Hematopoietic multipotent progenitor cell treated with erythropoietin and hydrocortisone succinate and interleukin-3 and kit ligand, for 17 days (in vitro differentiated cells): ENCODE measurements around the gene CDH23.

Experiments used
- DNase-seq: peaks from one replicate; pipeline ENCODE4 v3.0.0-alpha.2; 2015; ENCODE audit warnings: low spot score

The CDH23 gene

DNA sequence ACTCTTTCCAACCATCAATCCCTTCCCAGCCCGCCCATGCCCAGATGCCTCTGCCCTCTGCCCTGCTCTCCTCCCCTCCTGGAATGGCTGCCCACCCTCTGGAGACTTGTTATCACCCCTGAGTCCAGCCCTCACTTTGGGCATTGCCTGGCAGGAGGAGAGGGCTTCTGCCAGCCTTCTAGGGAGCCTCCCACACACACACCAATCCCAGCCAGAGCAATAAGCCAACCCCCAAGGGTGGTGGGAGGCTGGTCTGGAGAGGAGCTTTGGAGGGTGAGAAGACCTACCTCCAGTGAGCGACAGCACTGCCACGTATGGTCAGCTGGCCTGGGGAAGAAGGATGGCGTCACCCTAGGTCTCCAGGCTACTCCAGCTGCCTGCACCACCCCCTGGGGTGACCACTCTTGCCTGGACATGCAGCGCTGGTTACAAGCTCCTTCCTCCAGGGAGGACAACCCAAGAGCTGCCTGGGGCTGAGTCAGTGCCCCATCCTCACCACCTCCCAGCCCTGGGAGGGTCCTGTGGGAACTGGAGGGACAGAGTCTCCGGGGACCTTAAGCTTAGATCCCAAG is 314.4 kb downstream of the CDH23 start:
- no peak for DNase-seq

DNA sequence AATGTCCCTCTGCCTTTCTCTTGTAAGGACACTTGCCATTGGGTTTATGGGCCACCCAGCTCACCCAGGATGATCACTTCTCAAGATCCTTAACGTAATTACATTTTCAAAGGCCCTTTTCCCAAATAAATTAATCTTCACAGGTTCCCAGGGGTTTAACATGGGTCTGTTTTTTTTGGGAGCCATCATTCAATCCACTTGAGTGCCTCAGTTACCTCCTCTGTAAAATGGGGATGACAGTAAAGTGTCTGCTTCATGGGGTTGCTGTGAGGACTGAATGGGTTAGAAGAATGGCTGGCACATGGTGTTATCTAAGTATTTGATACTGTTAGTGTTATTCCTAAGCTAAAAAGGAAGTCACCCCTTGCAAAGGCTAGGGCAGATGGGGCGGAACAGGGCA is 315.4 kb downstream of the CDH23 start:
- no peak for DNase-seq

DNA sequence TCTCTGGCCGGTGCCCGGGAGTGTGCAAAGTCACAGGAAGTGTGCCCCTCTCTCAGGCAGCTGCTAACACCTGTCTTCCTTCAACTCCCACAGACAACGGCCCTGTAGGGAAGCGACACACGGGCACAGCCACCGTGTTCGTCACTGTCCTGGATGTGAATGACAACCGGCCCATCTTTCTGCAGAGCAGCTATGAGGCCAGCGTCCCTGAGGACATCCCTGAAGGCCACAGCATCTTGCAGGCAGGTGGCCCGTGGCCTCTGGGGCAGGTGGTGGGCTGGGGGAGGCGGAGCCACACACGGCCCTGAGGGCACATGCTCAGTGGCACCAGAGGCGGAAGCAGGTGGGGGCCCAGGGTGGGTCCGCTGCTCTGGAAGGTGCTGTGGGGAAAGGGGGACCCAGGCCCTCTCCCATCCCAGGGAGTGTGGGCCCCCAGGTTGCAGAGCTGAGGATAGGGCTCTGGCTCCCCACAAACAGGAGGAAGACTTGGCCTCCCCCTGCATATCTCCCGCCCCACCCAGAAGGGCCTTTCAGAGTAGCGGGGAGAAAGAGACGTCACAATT is 315.9 kb downstream of the CDH23 start:
- no peak for DNase-seq

GRCh38 chr10:71713135-71714030 is 316.7 kb downstream of the CDH23 start:
- peak; percentile 15 for DNase-seq

DNA sequence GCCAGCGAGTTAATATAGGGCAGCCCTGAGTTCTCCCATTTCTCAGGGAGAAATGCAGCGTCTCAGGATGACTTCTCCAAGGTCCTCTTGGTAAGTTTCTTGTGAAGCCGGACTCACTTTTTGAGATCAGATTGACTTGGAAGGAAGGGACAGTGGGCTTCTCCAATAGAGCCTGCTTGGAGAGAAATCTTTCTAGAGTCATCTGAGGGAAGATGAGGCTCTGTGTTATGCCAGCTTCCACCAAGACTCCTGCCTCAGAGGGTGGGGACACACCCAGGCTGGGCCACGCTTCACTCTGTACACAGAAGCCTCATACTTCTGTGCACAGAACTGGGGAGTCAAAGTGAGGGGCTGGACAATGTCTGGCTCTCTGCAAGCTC is 317.3 kb downstream of the CDH23 start:
- peak; percentile 31 for DNase-seq

GRCh38 chr10:71714592-71714991 is 317.9 kb downstream of the CDH23 start:
- no peak for DNase-seq

GRCh38 chr10:71715026-71715425 is 318.3 kb downstream of the CDH23 start:
- DNase-seq = no peak

DNA sequence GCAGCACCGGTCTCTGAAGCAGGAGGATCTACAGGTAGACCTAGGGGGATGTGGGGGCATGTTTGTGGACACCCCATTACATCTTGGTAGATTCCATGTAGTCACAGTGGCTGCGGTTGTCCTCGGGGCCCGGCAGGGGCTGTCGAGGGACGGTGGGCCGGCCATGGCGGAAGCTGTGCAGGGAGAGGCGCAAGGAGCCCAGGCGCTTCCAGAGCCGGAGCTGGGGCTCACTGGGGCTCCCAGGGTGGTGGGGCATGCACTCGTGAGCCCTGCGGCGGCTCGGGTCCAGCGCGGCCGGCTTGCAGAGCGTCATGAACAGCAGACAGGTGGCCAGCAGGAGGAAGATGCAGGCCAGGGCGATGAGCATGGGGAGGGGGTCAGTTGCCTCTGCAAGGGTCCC is 319.1 kb downstream of the CDH23 start:
- no peak for DNase-seq

- no peak for DNase-seq
Measured at GRCh38 chr10:71716426-71716825, 319.7 kb downstream of the CDH23 start.

GRCh38 chr10:71717056-71717455 is 320.3 kb downstream of the CDH23 start:
- no peak for DNase-seq

DNA sequence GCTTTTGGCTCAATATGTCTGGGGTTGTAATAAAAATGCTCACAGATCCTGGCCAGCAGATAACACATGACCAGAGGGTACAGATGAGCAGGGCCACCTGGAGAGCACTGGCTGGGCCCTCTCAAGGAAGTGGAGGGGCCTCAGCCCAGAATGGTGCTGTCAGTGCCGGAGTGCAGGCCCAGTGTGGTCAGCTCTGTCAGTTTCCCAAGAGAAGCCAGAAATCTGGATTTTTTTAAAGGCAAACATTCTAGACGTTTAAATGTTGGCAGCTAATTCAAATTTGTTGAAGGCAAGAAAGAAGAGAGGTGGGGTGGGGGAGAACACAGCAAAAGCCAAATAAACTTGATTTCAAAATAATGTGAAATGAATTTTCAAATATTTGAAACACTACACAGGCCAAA is 320.8 kb downstream of the CDH23 start:
- DNase-seq = no peak

- no peak for DNase-seq
Measured at GRCh38 chr10:71718165-71718698, 321.5 kb downstream of the CDH23 start.

DNA sequence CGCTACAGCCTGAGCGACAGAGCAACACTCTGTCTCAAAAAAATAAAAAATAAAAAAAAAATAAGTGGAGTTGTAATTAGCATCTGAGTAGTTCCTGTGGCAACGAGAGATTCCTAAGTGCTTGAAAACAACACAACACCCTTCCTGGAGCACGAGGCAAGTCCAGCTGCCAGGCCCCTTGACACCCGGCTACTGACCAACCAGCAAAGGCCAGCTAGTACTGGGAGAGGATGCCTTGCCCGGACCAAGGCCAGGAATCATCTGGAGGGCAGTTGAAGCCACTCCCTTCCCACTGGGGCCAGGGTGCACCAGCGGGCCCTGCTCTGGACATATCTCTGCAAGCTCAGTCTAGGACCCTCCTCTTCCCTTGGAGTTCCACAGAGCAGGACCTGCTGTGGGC is 322.3 kb downstream of the CDH23 start:
- DNase-seq = no peak

- no peak for DNase-seq
Measured at GRCh38 chr10:71719464-71720201, 322.9 kb downstream of the CDH23 start, which contains the start of gene C10orf105. C10orf105 (minus strand) TSS chr10:71719778; CDS start chr10:71716337, 3,441 bp downstream.

- no peak for DNase-seq
Measured at GRCh38 chr10:71720288-71720687, 323.6 kb downstream of the CDH23 start.

DNA sequence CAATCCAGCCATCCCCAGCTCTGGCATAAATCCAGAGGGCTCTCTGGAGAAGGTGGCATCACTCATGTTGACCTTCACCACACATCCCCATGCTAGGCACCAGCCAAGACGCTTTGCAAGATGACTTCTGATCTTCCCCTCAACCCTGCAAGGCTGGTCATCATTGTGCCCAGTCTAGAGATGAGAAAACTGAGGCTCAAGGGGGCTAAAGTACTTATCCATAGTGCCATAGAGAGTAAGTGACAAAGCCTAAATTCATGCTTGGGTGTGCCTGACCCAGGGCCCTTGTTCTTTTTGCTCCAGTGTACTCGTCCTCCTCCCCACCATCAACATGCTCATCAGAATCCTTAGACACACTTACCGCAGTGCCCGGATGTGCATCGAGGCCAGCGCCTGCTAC is 324.6 kb downstream of the CDH23 start:
- DNase-seq = no peak

- DNase-seq = no peak
Measured at GRCh38 chr10:71722849-71723248, 326.1 kb downstream of the CDH23 start.

- DNase-seq = no peak
Measured at GRCh38 chr10:71723311-71723710, 326.6 kb downstream of the CDH23 start.

- DNase-seq = no peak
Measured at GRCh38 chr10:71724539-71724938, 327.8 kb downstream of the CDH23 start.

GRCh38 chr10:71725249-71725648 is 328.5 kb downstream of the CDH23 start:
- no peak for DNase-seq

DNA sequence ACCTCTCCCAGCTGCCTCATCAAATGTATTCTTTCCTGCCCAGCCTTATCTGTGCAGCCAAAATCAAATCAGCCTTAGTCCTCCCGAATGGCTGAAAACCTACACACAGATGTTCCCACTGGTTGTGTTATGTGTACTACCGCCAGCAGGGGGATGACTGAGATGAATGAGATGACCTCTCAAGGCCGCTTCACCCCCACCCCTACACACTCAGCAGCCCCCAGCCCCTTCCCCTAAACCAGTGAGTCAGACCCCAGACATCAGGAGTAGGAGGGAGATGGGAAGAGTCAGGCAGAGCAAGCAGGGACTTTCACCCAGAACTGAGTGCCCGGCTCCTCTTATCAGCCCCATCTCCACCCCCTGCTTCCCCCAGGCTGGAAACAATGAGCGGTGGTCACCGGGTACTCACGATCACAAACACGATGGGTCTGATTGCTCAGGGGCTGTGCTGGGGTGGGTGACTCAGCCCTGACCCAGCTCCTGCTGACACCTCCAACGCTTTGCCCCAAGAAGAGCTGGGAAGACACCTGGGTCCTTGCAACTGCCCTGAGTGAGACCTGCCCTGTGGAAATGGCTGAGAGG is 329.4 kb downstream of the CDH23 start:
- DNase-seq = peak; percentile 48

DNA sequence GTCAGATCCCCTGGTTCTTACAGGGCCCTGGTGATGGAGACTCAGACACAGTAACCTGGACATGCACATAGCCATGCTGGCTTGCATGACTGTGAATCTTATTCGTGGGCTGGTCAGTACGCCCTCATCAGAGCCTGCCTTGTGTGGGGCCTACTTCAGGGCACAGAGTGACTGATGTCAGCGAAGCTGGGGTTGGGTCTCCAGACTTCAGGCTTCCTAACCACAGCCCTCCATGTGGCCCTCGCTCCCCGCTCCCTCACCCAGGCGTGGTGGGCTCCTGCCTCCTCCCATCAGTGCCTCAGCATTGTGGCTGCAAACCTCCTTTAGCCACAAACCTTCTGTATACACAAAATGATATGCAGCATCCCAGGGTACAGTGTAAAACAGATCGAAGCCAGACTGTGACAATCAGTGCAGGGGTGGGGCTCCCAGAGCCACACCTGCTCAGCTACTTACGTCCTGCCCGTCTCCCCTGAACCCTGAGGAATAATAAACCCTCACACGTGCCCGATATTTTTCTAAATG is 329.9 kb downstream of the CDH23 start:
- DNase-seq = no peak
